HEK293T (cell line): ENCODE results near the gene NOD1.
"Not testable (repeated sequence)": the region's sequence is repeated elsewhere in the genome, so short reads cannot be mapped to it uniquely, and the experiment has no call there.

Experiments
- BHLHE40 ChIP-seq: fragments of 450-650 bp; IDR thresholded peaks from 2 replicates; pipeline ENCODE4 v1.6.1; 2016; ENCODE audit warnings: mild to moderate bottlenecking, moderate library complexity, borderline replicate concordance
- CTBP1 ChIP-seq: fragments of 450-650 bp; IDR thresholded peaks from 2 replicates; pipeline ENCODE4 v1.6.1; 2016; ENCODE audit warnings: borderline replicate concordance
- ELF4 ChIP-seq: fragments of 450-650 bp; IDR thresholded peaks from 2 replicates; pipeline ENCODE4 v1.6.1; 2017; ENCODE audit warnings: antibody characterized with exemption
- FOXA1 ChIP-seq: fragments of 450-650 bp; IDR thresholded peaks from 2 replicates; pipeline ENCODE4 v1.6.1; 2016; ENCODE audit warnings: mild to moderate bottlenecking
- FOXK2 ChIP-seq: fragments of 450-650 bp; IDR thresholded peaks from 2 replicates; pipeline ENCODE4 v1.6.1; 2016; ENCODE audit warnings: mild to moderate bottlenecking
- FOXM1 ChIP-seq: fragments of 450-650 bp; IDR thresholded peaks from 2 replicates; pipeline ENCODE4 v1.6.1; 2017; ENCODE audit warnings: mild to moderate bottlenecking, borderline replicate concordance
- HDGF ChIP-seq: fragments of 450-650 bp; IDR thresholded peaks from 2 replicates; pipeline ENCODE4 v1.6.1; 2017; ENCODE audit warnings: antibody characterized with exemption, borderline replicate concordance
- L3MBTL2 ChIP-seq: fragments of 450-650 bp; conservative IDR thresholded peaks from 2 replicates; pipeline ENCODE4 v1.6.1; 2016; ENCODE audit warnings: mild to moderate bottlenecking
- NFRKB ChIP-seq: fragments of 450-650 bp; IDR thresholded peaks from 2 replicates; pipeline ENCODE4 v1.6.1; 2016; ENCODE audit warnings: mild to moderate bottlenecking, moderate library complexity
- PKNOX1 ChIP-seq: fragments of 450-650 bp; IDR thresholded peaks from 2 replicates; pipeline ENCODE4 v1.6.1; 2016
- SP1 ChIP-seq: fragments of 450-650 bp; IDR thresholded peaks from 2 replicates; pipeline ENCODE4 v1.6.1; 2017
- SUZ12 ChIP-seq: fragments of 450-650 bp; IDR thresholded peaks from 2 replicates; pipeline ENCODE4 v1.6.1; 2016; ENCODE audit warnings: mild to moderate bottlenecking
- TARDBP ChIP-seq: fragments of 450-650 bp; IDR thresholded peaks from 2 replicates; pipeline ENCODE4 v1.6.1; 2016
- ZNF384 ChIP-seq: fragments of 450-650 bp; IDR thresholded peaks from 2 replicates; pipeline ENCODE4 v1.6.1; 2016

- TF ChIP-seq SUZ12, HDGF, PKNOX1, NFRKB, FOXK2, SP1, BHLHE40, ELF4, TARDBP, CTBP1, FOXM1, ZNF384, FOXA1, L3MBTL2: not testable (repeated sequence)
Observed at GRCh38 chr7:30507346-30507900, 28.8 kb upstream of the NOD1 start.
